Measurements from ENCODE around the gene ARSA. TPM values are rescaled to one million over a fixed set of nuclear protein-coding genes. Genes with fewer than 3 reads are reported as not detected.
A peak's percentile ranks its signal among the peaks of the same experiment; 100 is the strongest.

The ARSA gene
- total RNA-seq, 1 experiment from 2014 or later, result 11.3 TPM

DNA sequence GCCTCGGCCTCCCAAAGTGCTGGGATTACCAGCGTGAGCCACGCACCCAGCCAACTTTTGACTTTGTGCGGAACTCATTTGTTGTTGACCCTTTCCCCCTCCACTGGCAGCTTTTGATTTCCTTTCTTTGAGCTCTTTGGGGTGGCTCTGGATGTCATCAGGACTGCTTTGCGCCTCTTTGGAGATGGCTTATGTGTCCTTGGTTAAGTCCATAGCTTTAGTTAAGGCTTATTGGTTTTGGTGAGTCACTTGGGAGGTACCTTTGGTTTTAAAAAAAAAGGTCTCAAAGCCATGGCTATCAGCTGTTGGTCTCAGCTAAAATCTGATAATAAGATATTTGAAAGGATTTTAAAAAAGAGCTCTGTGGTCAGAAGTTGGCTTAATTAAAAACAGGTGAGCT lies 5.1 kb upstream of the ARSA start:
- H3K9me3 ChIP-seq (ENCODE audit: low read length), result no peaks in the 10 kb centered on the region
- H3K4me1 ChIP-seq (ENCODE audit: insufficient read depth, low read length), result peaks cover 6% of the 10 kb centered on the region
- BruUV-seq (replicated peaks), result no TSS peak
- TF ChIP-seq EZH2phosphoT487 (IDR thresholded peaks at IDR 0.05; ENCODE audit: borderline replicate concordance, low read length) (no peak), EZH2 (IDR thresholded peaks at IDR 0.05; ENCODE audit: low read length, unreplicated experiment) (no peak)
- TF ChIP-seq, protein P1, sequence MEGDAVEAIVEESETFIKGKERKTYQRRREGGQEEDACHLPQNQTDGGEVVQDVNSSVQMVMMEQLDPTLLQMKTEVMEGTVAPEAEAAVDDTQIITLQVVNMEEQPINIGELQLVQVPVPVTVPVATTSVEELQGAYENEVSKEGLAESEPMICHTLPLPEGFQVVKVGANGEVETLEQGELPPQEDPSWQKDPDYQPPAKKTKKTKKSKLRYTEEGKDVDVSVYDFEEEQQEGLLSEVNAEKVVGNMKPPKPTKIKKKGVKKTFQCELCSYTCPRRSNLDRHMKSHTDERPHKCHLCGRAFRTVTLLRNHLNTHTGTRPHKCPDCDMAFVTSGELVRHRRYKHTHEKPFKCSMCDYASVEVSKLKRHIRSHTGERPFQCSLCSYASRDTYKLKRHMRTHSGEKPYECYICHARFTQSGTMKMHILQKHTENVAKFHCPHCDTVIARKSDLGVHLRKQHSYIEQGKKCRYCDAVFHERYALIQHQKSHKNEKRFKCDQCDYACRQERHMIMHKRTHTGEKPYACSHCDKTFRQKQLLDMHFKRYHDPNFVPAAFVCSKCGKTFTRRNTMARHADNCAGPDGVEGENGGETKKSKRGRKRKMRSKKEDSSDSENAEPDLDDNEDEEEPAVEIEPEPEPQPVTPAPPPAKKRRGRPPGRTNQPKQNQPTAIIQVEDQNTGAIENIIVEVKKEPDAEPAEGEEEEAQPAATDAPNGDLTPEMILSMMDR (conservative IDR thresholded peaks at IDR 0.05; ENCODE audit: low read depth, low read length), result no peak
- no peaks in the 10 kb centered on the region for H4K20me1 ChIP-seq (ENCODE audit: low read length)
- no peak overlapping the region for H3K4me3 ChIP-seq (ENCODE audit: low read length)
- DNase-seq (no peak), ATAC-seq (no peak)
- H3K9ac ChIP-seq (ENCODE audit: low read length), result no peak overlapping the region
- no peaks in the 10 kb centered on the region for H3K9me2 ChIP-seq (replicated peaks; ENCODE audit: low read length)
- ChIA-PET POLR2A (ENCODE audit: unreplicated experiment) (interaction anchor here (0.7 kb wide), 1 partner anchor 125 kb away, joined by 7 read pairs; the partner anchor contains the start of gene LMF2), CTCF (no interaction called here)
- no peak overlapping the region for H3K4me2 ChIP-seq (ENCODE audit: low read length)
- no peak overlapping the region for H3K27ac ChIP-seq (ENCODE audit: low read length)
- H2AFZ ChIP-seq (ENCODE audit: low read length), result no peak overlapping the region
- H3F3A ChIP-seq (ENCODE audit: low read length, unreplicated experiment), result no peaks in the 10 kb centered on the region
- H3K27me3 ChIP-seq (ENCODE audit: low read length), result no peaks in the 10 kb centered on the region
- H3K79me2 ChIP-seq (ENCODE audit: low read length), result peaks cover 3% of the 10 kb centered on the region; the same call in 1 of the 2 replicates
- intact Hi-C loops (cut with micrococcal nuclease), result no loop called here
- H3K36me3 ChIP-seq (ENCODE audit: low read depth, low read length), result no peaks in the 10 kb centered on the region

DNA sequence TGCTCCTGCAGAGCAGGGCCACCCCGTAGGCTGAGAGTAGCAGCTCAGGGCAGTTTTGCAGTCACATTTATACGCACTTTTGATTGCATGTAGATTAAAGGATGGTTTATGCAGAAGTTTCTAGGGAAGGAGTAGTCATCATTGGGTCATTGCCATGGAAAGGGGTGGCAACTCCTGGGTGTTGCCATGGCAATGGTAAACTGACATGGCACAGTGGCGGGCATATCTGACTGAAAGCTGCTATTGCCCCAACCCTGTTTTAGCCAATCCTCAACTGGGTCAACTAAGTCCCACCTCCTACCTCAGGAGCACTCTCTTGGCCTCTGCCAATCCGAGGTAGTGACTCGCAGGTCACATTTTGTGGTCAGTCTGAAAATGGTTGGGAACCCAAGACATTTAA lies 2.4 kb upstream of the ARSA start:
- POLR2A ChIA-PET (ENCODE audit: unreplicated experiment), result no interaction called here

DNA sequence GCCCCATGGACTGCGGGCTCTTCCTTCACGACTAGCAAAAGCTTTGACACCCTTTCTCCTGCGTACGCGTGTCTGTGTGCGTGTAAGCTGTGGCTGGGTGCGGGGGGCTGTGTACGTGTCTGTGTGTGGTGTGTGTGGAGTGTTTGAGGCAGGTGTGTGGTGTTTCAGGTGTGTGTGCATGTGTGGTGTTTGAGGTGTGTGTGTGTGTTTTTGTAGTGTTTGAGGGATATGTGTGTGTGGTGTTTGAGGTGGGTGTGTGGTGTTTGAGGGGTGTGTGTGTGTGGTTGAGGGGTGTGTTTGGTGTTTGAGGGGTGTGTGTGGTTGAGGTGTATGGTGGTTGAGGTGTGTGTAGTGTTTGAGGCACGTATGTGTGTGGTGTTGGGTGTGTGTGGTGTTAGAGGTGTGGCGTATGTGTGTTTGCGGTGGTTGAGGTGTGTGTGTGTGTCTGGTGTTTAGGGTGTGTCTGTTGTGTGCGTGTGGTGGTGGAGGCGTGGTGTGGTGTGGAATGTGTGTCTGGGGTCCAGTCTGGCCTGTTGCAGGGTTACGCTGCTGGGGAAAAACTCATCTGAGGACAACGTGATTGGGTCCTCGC lies 687 bp upstream of the ARSA start:
- ChIA-PET POLR2A (ENCODE audit: unreplicated experiment) (no interaction called here), CTCF (no interaction called here)
- Histone ChIP-seq H4K20me1 (ENCODE audit: low read length) (no peaks in the 10 kb centered on the region), H3F3A (ENCODE audit: low read length, unreplicated experiment) (no peaks in the 10 kb centered on the region), H3K4me1 (ENCODE audit: insufficient read depth, low read length) (peaks cover 13% of the 10 kb centered on the region), H3K27me3 (ENCODE audit: low read length) (no peaks in the 10 kb centered on the region), H3K36me3 (ENCODE audit: low read depth, low read length) (no peaks in the 10 kb centered on the region), H3K79me2 (ENCODE audit: low read length) (peaks cover 3% of the 10 kb centered on the region; the same call in 1 of the 2 replicates), H3K4me2 (ENCODE audit: low read length) (peak overlapping the region; percentile 81), H3K4me3 (ENCODE audit: low read length) (peak overlapping the region; percentile 81), H2AFZ (ENCODE audit: low read length) (peak overlapping the region; percentile 91), H3K9me3 (ENCODE audit: low read length) (no peaks in the 10 kb centered on the region), H3K9ac (ENCODE audit: low read length) (peak overlapping the region; percentile 64), H3K9me2 (replicated peaks; ENCODE audit: low read length) (no peaks in the 10 kb centered on the region), H3K27ac (ENCODE audit: low read length) (no peak overlapping the region)
- intact Hi-C loops (cut with micrococcal nuclease), result loop anchor here (2.0 kb wide), 1 partner anchor 62 kb away; no protein-coding TSS in a partner anchor
- ATAC-seq, result no peak
- TF ChIP-seq EZH2phosphoT487 (IDR thresholded peaks at IDR 0.05; ENCODE audit: borderline replicate concordance, low read length), result no peak
- no peak for TF ChIP-seq EZH2 (IDR thresholded peaks at IDR 0.05; ENCODE audit: low read length, unreplicated experiment)
- TF ChIP-seq, protein P1 (conservative IDR thresholded peaks at IDR 0.05; ENCODE audit: low read depth, low read length), result no peak
- no TSS peak for BruUV-seq (replicated peaks)
- DNase-seq, result no peak

More for the DNA sequence above, 2.4 kb upstream of the ARSA start:
- TF ChIP-seq, protein P1 (conservative IDR thresholded peaks at IDR 0.05; ENCODE audit: low read depth, low read length), result no peak
- TF ChIP-seq EZH2phosphoT487 (IDR thresholded peaks at IDR 0.05; ENCODE audit: borderline replicate concordance, low read length) (no peak), EZH2 (IDR thresholded peaks at IDR 0.05; ENCODE audit: low read length, unreplicated experiment) (no peak)
- H3K9ac ChIP-seq (ENCODE audit: low read length), result no peak overlapping the region
- H3K9me2 ChIP-seq (replicated peaks; ENCODE audit: low read length), result no peaks in the 10 kb centered on the region
- no peak overlapping the region for H3K4me3 ChIP-seq (ENCODE audit: low read length)
- no TSS peak for BruUV-seq (replicated peaks)
- no peaks in the 10 kb centered on the region for H3K9me3 ChIP-seq (ENCODE audit: low read length)
- peaks cover 3% of the 10 kb centered on the region; the same call in 1 of the 2 replicates for H3K79me2 ChIP-seq (ENCODE audit: low read length)
- H3K36me3 ChIP-seq (ENCODE audit: low read depth, low read length), result no peaks in the 10 kb centered on the region
- H4K20me1 ChIP-seq (ENCODE audit: low read length), result no peaks in the 10 kb centered on the region
- no peaks in the 10 kb centered on the region for H3K27me3 ChIP-seq (ENCODE audit: low read length)
- CTCF ChIA-PET, result no interaction called here
- H2AFZ ChIP-seq (ENCODE audit: low read length), result no peak overlapping the region
- intact Hi-C loops (cut with micrococcal nuclease), result no loop called here
- H3F3A ChIP-seq (ENCODE audit: low read length, unreplicated experiment), result no peaks in the 10 kb centered on the region
- no peak for ATAC-seq
- no peak overlapping the region for H3K27ac ChIP-seq (ENCODE audit: low read length)
- peaks cover 13% of the 10 kb centered on the region for H3K4me1 ChIP-seq (ENCODE audit: insufficient read depth, low read length)
- H3K4me2 ChIP-seq (ENCODE audit: low read length), result no peak overlapping the region
- no peak for DNase-seq
